Esophagus muscularis mucosa (tissue), 4 donors: ENCODE data around the gene ZNF140.

ENCODE experiments used
- CTCF ChIP-seq, 3 experiments: fragments of 200-600 bp in 2 of 3; fragments of 450-650 bp in 1 of 3; sonication (generic) in 2 of 3; IDR thresholded peaks; one replicate each; pipeline ENCODE4 v1.5.1; 2017 to 2019; ENCODE audit warnings: antibody characterized with exemption in 3 of 3, mild to moderate bottlenecking in 2 of 3, moderate library complexity in 1 of 3
- EP300 ChIP-seq: sonication (generic); formaldehyde crosslinking; IDR thresholded peaks from one replicate; pipeline ENCODE4 v1.6.1; 2017; ENCODE audit warnings: antibody characterized with exemption
- POLR2A ChIP-seq: fragments of 450-650 bp; IDR thresholded peaks from one replicate; pipeline ENCODE4 v1.6.1; 2017; ENCODE audit warnings: antibody characterized with exemption, moderate library complexity, mild to moderate bottlenecking, low read depth
- POLR2AphosphoS5 ChIP-seq, 2 donors: sonication (generic); formaldehyde crosslinking; IDR thresholded peaks; one replicate each; pipeline ENCODE4 v1.6.1; 2017; ENCODE audit warnings: antibody characterized with exemption in 2 of 2

DNA sequence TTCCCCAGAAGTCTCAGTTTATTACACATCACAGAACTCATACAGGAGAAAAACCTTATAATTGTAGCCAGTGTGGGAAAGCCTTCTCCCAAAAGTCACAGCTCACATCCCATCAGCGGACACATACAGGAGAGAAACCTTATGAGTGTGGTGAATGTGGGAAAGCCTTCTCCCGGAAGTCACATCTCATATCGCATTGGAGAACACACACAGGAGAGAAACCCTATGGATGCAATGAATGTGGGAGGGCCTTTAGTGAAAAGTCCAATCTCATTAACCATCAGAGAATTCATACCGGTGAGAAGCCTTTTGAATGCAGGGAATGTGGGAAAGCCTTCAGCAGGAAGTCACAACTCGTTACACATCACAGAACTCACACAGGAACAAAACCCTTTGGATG, 23.3 kb upstream of the ZNF140 start:
- no peak for TF ChIP-seq CTCF (IDR thresholded peaks at IDR 0.05)
- TF ChIP-seq POLR2AphosphoS5 (IDR thresholded peaks at IDR 0.05): no peak
- no peak for TF ChIP-seq POLR2A
- no peak for TF ChIP-seq EP300
